ENCODE data around the gene TIGD6. TPM values are rescaled to one million over a fixed set of nuclear protein-coding genes. Genes with fewer than 3 reads are reported as not detected.

The TIGD6 gene
- 4.7 to 5.6 TPM (median 5.2 TPM) in 5 replicates for total RNA-seq (2022; extraction: Qiagen RNA extraction)

DNA sequence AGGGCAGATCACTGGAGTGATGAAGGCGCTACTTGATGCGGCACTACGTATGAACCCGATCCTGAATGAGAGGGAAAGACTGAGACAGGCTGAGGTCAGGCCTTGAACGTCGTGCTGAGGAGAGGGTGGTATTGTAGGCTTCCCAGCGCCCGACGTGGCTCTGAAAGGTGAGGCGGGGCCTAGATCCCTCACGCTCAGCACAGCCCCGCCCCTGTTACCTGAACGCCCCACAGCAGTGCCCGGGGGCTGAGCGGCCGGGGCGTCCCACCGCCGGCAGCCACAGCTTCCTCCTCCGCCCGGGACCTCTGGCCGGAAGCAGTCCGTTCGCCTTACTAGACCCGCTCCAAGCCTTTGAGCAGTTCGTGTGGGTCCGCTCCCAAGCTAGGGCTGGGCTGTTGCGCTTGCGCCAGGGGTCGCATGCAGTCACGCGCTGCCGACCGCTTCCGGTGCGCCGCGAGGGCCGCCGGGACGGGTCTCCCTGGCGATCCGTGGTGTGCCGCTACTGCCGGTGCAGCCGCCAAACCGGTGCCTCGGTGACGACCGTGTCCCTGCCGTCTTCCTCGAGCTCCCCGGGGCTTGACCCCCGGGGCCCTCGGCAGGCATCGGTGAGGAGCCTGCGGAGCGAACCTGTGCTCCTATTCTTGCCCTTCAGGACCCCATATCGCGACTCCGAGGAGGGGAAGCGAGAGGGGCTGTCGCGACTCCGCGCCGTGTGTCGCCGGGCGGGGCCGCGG lies at the start of gene TIGD6, which contains the start of gene HMGXB3:
Gene TIGD6, minus strand, starts transcription at position 399 of the 734 bp plus-strand sequence. CDS start 4,306 bp downstream, outside the sequence.
Gene HMGXB3, plus strand, starts transcription at position 484 of the 734 bp plus-strand sequence. CDS start 4,114 bp downstream, outside the sequence.

DNA sequence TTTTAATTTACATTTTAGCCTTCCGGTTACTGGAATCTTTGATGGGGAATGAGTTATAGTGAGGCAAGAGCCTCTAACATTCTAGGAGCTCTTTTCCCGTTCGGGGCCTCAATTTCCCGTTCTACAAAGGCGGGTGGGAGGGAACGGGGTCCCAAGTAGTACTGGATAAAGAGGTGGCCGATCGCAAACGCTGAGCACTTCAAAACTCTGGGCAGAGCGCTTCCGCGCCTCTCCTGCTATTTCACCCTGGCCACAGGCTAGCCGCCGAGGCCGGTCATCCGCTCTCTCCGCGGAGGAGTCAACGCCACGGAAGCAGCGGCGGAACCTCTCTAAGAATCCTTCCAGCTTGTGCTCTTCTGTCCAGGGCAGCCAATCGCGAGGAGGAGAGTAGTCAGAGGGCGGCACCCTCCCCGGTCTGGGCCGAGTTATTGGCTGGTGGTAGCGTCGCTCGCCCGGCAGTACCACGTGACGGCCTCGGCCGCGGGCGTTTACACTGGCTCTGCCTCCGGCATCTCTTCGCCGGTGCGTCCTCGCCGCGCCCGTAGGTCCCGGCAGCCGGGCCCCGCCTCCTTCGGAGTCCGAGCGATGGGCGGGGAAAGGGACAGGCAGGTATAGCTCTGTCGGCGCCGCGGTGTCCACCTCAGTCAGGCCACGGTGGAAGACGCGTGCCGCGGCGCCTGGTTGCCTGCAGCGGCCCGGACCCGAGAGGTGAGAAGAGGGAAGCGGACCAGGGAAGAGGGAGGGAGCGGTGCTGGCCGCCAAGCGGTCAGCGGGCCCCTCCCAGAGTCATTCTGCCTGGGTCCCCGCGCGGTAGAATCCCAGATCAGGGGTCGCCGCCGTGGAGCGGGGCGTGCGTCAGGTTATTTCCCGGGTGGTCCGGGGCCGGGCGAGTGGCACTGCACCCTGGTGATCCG lies 39.9 kb downstream of the TIGD6 start, which contains the start of gene SLC26A2:
Gene SLC26A2, plus strand, starts transcription at position 487 of the 914 bp plus-strand sequence. CDS start 16,895 bp downstream, outside the sequence.

GRCh38 chr5:149944666-149945065 lies 55.8 kb downstream of the TIGD6 start, which contains the start of gene PDE6A:
PDE6A (minus strand) TSS chr5:149944793; CDS start chr5:149944673, 120 bp downstream.

Other genes with a start within 250 kb of the TIGD6 start
- 0.22 to 0.32 TPM (median 0.25 TPM) in 5 replicates for gene PDE6A, start 55.9 kb downstream of the TIGD6 start, total RNA-seq (2022; extraction: Qiagen RNA extraction)
- gene SLC26A2, start 39.9 kb downstream of the TIGD6 start, total RNA-seq (2022; extraction: Qiagen RNA extraction), result 43.7 to 85.4 TPM (median 65.0 TPM) in 5 replicates
- gene HMGXB3, start 85 bp upstream of the TIGD6 start, total RNA-seq (2022; extraction: Qiagen RNA extraction), result 31.8 to 37.3 TPM (median 33.2 TPM) in 5 replicates
- 0.10 to 0.23 TPM (median 0.20 TPM) in 5 replicates for gene CSF1R, start 85.9 kb upstream of the TIGD6 start, total RNA-seq (2022; extraction: Qiagen RNA extraction)
- gene PDGFRB, start 155.2 kb upstream of the TIGD6 start, total RNA-seq (2022; extraction: Qiagen RNA extraction), result 0.18 to 0.74 TPM (median 0.36 TPM) in 5 replicates
- gene CDX1, start 166.1 kb upstream of the TIGD6 start, total RNA-seq (2022; extraction: Qiagen RNA extraction), result not detected in 5 replicates
- 0.02 TPM in 1 of 5 replicates, not detected in the others for gene SLC6A7, start 189.4 kb upstream of the TIGD6 start, total RNA-seq (2022; extraction: Qiagen RNA extraction)

All from A549 treated with Hydrocortisone at 1 μM for 4 hours (cell line).